ENCODE measurements around the gene SLC17A3.

Gene SLC17A3

DNA sequence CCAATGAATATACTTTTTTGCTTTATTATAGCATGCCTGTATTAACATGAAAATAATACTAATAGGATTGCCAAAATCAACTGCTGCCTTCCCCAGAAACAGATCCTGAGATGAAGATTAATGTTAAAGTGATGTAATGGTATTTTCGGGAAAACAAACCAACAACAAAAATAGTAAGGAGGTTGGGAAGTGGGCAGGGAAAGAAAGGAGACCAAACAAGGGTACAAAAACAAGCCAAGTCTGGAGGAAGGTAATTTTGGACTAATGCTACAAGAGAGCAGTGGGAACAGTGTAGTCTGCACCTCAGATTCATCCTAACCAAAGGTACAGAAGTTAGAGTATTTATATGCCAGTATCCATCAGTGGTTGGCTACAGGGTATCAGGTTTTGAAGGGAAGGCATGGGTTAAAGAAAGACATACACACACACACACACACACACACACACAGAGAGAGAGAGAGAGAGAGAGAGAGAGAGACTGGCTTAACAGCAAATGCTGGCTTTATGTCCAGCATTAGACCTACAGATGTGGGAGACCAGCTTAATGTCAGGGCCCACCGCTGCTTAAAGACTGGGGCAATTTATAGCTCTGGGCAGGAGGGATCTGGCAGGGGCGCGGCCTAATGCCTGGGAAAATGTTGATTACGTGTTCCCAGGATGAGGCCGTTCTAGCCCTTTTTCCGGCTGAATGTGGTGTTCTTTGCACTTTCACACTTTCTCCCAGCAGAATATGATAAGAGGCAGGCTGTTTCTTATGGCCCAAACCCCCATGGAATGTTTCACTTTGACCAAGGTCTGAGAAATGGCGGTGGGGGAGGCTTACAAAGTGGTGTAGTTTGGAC lies 38.4 kb downstream of the SLC17A3 start:
- DNase-seq (ENCODE audit: low read depth in 2 of 2) = no peak

DNA sequence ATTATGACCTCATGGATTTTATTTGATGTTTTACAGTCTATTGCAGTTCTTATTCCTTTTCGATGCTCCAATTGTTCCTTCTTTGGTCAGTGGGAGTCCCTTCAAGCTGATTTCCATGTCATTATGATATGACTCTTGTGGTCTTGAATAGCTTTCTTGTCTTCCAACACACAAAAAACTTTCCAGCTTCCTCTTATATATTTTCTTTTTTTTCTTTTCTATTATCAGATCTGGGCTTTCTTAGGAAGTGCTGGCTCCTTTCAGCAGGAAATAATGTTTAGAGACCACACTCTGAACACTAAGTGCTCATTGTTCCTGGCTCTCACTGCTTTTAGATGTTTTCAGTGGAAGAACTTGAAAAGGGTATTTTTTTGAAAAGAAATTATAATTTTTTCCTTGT lies 39.1 kb downstream of the SLC17A3 start:
- DNase-seq (ENCODE audit: low read depth in 2 of 2) = no peak

DNA sequence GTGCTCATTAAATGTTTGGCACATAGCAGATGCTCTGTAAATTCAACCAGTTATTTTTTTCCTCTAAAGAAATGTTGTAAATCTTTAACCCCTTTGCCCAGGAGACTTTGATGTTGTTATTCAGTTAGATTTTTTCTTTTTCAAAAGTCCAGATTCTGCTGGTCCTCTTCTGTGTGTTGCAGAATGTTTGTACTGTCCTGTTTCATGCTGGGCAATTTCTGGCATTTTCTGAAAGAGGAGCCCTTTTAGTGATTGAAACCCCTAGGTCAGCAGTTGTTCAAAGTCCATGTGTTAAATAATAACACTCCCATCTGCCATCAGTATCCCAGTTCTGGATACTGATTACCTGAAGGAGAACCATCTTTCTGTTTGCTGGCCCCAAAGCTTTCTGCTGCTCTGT lies 40.9 kb downstream of the SLC17A3 start:
- DNase-seq (ENCODE audit: low read depth in 2 of 2) = no peak

DNA sequence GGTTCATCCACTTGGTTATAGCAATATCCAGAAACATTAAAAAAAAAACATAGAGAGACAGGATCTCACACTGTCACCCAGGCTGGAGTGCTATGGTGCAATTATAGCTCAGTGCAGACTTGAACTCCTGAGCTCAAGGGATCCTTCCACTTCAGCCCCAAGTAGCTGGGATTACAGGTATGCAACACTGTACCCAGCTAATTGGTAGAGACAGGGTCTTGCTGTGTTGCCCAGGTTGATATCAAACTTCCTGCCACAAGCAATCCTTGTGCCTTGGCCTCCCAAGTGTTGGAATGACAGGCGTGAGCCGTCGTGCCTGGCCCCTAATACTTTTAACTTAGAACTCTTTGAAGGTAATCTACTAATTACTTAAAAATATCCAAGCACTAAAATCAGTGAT lies 41.4 kb downstream of the SLC17A3 start:
- no peak for DNase-seq (ENCODE audit: low read depth in 2 of 2)

DNA sequence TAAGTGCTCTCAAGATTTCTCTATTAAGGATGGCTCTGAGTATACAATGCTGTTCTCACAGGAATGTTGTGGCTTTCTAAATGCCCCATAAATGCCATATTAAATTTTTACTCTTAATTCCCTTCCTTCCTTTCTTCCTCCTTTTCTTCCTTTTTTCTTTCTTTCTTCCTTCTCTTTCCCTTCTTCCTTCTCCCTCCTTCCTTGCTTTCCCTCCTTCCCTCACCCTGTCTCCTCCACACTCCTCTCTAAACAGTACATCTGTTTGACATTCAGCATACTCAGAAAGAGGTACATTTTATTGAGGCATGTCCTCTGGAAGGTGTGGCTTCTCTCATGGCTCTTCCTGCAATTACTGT lies 41.8 kb downstream of the SLC17A3 start:
- DNase-seq (ENCODE audit: low read depth in 2 of 2) = no peak

DNA sequence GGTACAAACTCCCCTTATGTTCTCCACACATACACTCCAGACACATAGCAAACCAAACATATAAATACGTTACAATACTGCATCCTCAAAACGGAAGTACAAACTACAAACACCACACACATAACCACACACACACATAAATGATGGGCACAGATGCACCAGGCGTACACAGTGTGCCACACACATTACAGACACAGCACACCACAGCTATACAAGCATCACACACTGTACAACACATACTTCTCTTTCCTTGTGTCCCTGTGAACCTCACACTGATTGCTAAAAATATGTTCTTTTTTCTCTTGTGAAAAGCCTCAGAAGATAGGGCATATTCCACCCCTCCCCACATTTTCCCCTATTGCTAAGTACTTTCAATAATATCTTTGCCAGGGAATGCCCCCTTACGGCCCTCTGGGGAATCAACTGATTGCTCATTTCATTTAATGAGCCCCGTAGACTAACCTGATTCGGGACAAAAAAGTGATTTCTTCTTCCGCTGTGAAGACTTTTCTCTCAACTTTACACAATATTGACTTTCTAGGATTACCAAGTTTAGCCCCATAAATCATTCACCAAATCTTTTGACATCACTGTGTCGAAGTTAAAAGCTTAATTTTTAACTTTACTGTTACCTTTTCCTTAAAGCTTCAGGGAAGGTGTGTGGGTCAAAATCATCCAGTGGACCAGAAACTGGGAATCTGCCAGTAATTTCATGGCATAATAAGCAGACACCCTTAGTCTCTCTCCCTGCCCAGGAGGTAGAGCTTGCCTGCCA lies 42.3 kb downstream of the SLC17A3 start, which contains the start of gene SLC17A1:
Gene SLC17A1, minus strand, starts transcription at position 521 of the 775 bp plus-strand sequence. CDS start 1,495 bp downstream, outside the sequence.
- no peak for DNase-seq (ENCODE audit: low read depth in 2 of 2)

DNA sequence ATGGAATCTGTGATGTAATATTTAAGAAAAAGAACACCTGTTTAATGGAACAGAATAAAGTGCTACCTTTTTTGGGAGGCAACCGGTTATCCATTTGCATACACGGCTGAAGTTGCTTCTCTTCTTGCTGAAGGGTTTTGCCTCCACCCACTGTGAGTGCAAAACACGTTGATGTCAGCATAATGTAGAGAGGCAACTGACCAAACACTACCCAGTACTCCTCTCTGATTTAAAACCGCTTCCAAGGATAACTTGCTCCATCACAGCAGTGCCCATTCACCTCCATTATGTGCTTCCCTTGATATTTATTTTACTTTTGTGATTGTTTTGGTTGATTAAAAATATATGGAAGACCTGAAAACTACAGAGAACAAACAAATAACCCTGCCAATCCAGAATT lies 43.6 kb downstream of the SLC17A3 start:
- DNase-seq (ENCODE audit: low read depth in 2 of 2) = no peak

DNA sequence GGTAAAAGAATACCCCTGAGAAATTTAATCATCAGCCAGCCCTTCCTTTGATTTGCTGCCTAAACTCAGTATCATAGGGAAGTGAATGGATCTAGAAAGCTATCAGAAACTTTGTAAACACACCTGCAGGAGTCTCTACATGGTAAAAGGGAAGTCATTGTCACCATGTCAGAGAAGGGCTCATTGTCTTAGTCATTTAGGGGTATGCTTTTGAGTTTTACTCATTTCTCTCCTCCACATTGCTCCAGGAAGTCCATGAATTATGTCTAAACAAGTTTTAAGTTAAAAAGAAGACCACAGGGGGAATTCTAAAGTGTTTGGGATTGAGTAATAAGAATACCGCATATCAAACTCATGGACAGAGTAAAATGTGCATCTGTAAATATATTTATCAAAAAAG lies 44.7 kb downstream of the SLC17A3 start:
- no peak for DNase-seq (ENCODE audit: low read depth in 2 of 2)

DNA sequence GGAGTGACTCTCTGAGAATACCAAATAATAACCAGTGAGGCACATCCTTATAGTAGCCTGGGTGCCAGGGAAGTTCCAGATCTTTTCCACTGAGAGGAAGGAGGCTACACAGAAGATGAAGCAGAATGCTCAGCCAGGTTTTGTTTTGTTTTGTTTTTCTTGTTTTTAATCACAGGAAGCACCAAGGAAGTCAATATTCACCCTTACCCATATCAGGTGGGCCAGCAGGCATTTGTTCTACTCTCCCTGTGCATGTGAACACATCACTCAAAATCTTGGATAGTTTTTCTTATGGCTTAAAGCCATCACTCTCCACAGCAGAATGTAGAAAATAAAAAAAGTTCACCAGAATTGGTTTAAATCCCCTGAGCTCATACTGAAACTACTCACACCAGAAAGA lies 52.7 kb downstream of the SLC17A3 start:
- no peak for DNase-seq (ENCODE audit: low read depth in 2 of 2)

DNA sequence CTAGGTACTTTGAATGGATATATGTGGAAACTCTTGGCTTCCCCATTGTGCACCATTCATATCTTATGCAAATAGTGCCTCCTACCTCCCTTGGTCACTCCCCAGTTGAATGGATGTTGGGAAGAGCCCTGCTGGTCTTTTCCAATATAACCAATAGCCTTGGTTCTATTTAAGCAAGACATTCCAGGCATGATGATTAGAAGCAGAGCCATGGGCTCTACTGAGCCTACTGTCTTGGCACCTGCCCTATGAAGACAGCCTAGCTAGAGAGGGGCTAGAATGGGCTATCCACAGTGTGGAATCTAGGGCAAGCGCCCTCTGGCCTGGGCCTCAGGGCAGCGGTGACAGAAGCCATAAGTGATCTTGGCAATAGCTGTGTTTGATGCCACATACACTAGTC lies 57.8 kb downstream of the SLC17A3 start:
- no peak for DNase-seq (ENCODE audit: low read depth in 2 of 2)

DNA sequence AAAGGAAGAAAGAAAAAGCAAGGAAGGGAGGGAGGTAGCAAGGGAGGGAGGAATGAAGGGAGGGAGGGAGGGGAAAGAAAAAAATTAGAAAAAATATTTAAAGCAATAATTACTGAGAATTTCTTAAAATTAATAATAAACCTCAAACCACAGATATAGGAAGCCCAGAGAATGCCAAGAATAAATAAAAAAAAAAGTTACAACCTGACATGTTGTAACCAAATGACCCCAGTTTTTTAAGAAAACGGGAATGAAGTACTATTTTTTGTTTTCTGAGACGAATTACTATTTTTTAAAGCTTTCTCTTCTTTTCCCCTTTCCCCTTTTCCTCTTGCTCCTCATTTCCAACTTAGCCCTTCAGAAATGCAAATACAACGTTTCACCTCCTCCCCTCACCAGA lies 58.8 kb downstream of the SLC17A3 start:
- DNase-seq (ENCODE audit: low read depth in 2 of 2) = no peak

DNA sequence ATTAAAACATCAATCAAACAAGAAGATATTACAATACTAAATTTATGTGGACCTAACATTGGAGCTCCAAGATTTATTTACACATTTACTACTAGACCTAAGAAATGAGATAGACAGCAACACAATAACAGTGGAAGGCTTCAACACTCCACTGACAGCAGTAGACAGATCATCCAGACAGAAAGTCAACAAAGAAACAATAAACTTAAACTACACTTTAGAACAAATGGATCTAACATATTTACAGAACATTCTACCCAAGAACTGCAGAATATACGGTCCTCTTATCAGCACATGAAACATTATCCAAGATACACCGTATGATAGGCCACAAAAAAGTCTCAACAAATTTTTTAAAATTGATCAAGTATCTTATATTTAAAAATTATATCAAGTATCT lies 69.2 kb downstream of the SLC17A3 start:
- no peak for DNase-seq (ENCODE audit: low read depth in 2 of 2)

DNA sequence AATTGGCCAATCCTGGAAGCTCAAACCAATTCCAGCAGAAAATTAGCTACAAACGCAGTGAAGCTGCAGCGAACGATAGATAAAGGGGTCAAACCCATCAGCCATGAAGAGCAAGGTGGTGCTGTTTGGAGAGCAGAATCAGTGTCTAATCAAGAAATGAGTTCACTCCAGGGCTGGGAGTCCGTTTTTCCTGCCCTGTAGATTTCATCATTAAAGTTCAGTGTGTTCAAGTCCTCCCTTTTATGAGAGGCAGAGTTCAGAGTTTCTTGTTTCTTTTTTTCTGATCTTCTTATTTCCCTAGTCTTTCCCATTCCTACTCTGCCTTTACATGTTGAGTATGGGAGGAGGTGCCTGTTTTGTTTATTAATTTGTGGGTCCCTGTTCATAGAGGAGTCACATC lies 72.6 kb downstream of the SLC17A3 start:
- no peak for DNase-seq (ENCODE audit: low read depth in 2 of 2)
